GM21619 (cell line): ENCODE measurements around the gene MYH11.
"Not testable (repeated sequence)": the region's sequence is repeated elsewhere in the genome, so short reads cannot be mapped to it uniquely, and the experiment has no call there.

ENCODE experiments used
- ATAC-seq: cut with Tn5 transposase; IDR thresholded peaks from one replicate; pipeline ENCODE4 v1.9.1; 2021; ENCODE audit not compliant: unreplicated experiment

Gene MYH11

GRCh38 chr16:15757077-15757386, 99.8 kb downstream of the MYH11 start:
- no peak for ATAC-seq

- ATAC-seq, result no peak
These were observed 101.8 kb downstream of the MYH11 start for GRCh38 chr16:15754821-15755534.

GRCh38 chr16:15752717-15753488, 103.9 kb downstream of the MYH11 start:
- ATAC-seq, result no peak

- no peak for ATAC-seq
These were observed 104.9 kb downstream of the MYH11 start for GRCh38 chr16:15751940-15752339.

- no peak for ATAC-seq
These were observed 106.8 kb downstream of the MYH11 start for GRCh38 chr16:15749985-15750384.

GRCh38 chr16:15749371-15749770, 107.5 kb downstream of the MYH11 start:
- ATAC-seq, result no peak

- no peak for ATAC-seq
These were observed 108.2 kb downstream of the MYH11 start for GRCh38 chr16:15748654-15749053.

- ATAC-seq, result no peak
These were observed 108.9 kb downstream of the MYH11 start for GRCh38 chr16:15747937-15748336.

GRCh38 chr16:15746332-15746731, 110.5 kb downstream of the MYH11 start:
- no peak for ATAC-seq

GRCh38 chr16:15743657-15744056, 113.2 kb downstream of the MYH11 start:
- no peak for ATAC-seq

- no peak for ATAC-seq
These were observed 114.1 kb downstream of the MYH11 start for GRCh38 chr16:15742716-15743115.

- no peak for ATAC-seq
These were observed 115.5 kb downstream of the MYH11 start for GRCh38 chr16:15741207-15741871.

GRCh38 chr16:15739950-15740349, 116.9 kb downstream of the MYH11 start:
- no peak for ATAC-seq

- no peak for ATAC-seq
These were observed 117.4 kb downstream of the MYH11 start for GRCh38 chr16:15739464-15739863.

GRCh38 chr16:15737140-15737644, 119.6 kb downstream of the MYH11 start:
- ATAC-seq, result no peak

- no peak for ATAC-seq
These were observed 120.3 kb downstream of the MYH11 start for GRCh38 chr16:15736529-15736928.

GRCh38 chr16:15735610-15736009, 121.2 kb downstream of the MYH11 start:
- no peak for ATAC-seq

GRCh38 chr16:15732416-15732815, 124.4 kb downstream of the MYH11 start:
- no peak for ATAC-seq

- ATAC-seq, result no peak
These were observed 127.7 kb downstream of the MYH11 start for GRCh38 chr16:15729152-15729551.

GRCh38 chr16:15727697-15728096, 129.1 kb downstream of the MYH11 start:
- not testable (repeated sequence) for ATAC-seq

- ATAC-seq, result no peak
These were observed 130.1 kb downstream of the MYH11 start for GRCh38 chr16:15726715-15727114.
